Fibroblast of lung (primary cell): ENCODE measurements around the gene RPL7A.

Experiments
- CTCF ChIP-seq, 2 donors: IDR thresholded peaks in 1 of 2; conservative IDR thresholded peaks in 1 of 2; 1 replicate in 1 of 2; 2 replicates in 1 of 2; pipeline ENCODE4 v1.5.1; 2011 to 2012; ENCODE audit warnings: low read length in 2 of 2, control low read depth in 1 of 2, inconsistent platforms in 1 of 2, low read depth in 1 of 2, mild to moderate bottlenecking in 1 of 2
- EZH2 ChIP-seq: IDR thresholded peaks from 2 replicates; pipeline ENCODE4 v1.5.1; 2012; ENCODE audit warnings: low read length, control low read depth, mild to moderate bottlenecking; ENCODE audit errors: missing control alignments

- TF ChIP-seq CTCF (conservative IDR thresholded peaks at IDR 0.05 in 1 of 2, IDR thresholded peaks at IDR 0.05 in 1 of 2; ENCODE audit: low read depth in 1 of 2, low read length in 2 of 2), result no peak
- no peak for TF ChIP-seq EZH2
Measured at GRCh38 chr9:133345596-133345995, 2.4 kb upstream of the RPL7A start.
